Retinal pigment epithelial cell (primary cell): Measurements from ENCODE around the gene BTG4.

Experiments
- DNase-seq: peaks from one replicate; pipeline ENCODE4 v3.0.0-alpha.2; 2010; ENCODE audit warnings: low read depth
- H3K4me3 ChIP-seq: 2 replicates; pipeline ENCODE4 v1.5.1; 2011; ENCODE audit warnings: mild to moderate bottlenecking, low read length, control low read depth, moderate library complexity
- TF ChIP-seq, protein P1 (sequence below): conservative IDR thresholded peaks from 2 replicates; pipeline ENCODE4 v1.5.1; 2011; ENCODE audit warnings: low read depth, low read length, control low read depth, inconsistent platforms

The BTG4 gene

DNA sequence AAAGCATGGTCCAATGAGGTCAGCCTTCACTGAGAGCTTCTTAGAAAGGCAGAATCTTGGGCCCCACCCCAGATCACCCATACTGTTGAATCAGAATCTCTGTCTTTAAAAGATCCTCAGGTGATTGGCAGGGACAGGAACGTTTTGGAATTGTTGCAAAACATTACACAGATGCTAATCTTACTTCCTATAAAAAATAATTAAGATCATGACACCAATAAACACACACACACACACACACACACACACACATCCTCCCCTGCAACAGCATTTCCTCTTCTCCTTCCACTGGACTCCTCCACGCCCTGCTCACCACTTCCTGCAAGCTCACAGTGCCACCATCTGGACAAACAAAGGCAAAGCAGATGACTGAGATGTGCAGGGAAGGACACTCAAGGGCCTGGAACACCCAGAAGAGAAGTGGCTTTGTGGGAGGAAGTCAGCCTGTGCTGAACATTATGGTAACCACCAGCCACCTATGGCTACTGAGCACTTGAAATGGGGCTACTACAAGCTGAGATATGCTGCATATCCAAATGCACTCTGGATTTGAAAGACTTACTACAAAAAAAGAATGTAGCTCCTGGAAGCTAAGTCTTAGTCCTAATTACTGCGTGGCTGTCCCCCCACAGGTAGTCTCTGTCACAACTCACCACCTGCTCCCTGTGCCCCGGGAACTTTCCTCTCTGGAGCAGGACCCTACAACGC is 65.6 kb downstream of the BTG4 start:
- H3K4me3 ChIP-seq: no peak overlapping the region
- peak; percentile 64 for DNase-seq
- TF ChIP-seq, protein P1, sequence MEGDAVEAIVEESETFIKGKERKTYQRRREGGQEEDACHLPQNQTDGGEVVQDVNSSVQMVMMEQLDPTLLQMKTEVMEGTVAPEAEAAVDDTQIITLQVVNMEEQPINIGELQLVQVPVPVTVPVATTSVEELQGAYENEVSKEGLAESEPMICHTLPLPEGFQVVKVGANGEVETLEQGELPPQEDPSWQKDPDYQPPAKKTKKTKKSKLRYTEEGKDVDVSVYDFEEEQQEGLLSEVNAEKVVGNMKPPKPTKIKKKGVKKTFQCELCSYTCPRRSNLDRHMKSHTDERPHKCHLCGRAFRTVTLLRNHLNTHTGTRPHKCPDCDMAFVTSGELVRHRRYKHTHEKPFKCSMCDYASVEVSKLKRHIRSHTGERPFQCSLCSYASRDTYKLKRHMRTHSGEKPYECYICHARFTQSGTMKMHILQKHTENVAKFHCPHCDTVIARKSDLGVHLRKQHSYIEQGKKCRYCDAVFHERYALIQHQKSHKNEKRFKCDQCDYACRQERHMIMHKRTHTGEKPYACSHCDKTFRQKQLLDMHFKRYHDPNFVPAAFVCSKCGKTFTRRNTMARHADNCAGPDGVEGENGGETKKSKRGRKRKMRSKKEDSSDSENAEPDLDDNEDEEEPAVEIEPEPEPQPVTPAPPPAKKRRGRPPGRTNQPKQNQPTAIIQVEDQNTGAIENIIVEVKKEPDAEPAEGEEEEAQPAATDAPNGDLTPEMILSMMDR: peak; percentile 91

DNA sequence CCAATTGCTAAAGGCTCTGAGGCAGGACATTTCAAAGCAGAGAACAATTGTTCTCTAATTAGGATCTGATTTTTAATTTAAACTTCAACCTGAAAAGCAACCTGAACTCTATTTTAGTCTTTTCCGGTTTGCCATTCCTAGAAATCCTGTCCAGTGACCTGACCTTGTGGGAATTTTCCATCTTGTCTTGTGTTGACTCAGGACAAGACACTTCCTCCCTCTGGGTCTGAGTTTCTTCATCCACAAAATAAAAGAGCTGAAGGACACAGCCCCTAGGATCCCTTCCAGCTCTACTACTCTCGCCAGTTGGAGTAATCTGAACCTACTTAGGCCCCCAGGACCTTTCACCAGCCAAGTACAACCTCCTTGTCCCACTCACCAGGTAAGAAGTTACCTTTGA is 66.6 kb downstream of the BTG4 start:
- no peak overlapping the region for H3K4me3 ChIP-seq
- no peak for DNase-seq
- TF ChIP-seq, protein P1: no peak
